NCI-H748 (cell line): ENCODE results near the gene BACH2.
"Not testable (repeated sequence)": the region's sequence is repeated elsewhere in the genome, so short reads cannot be mapped to it uniquely, and the experiment has no call there.

Experiments
- DNase-seq: peaks from one replicate; lab custom pipeline; 2025; ENCODE audit not compliant: unreplicated experiment; lab: John Stamatoyannopoulos, UW

The BACH2 gene

GRCh38 chr6:90076511-90077415 lies 219.9 kb downstream of the BACH2 start:
- DNase-seq = no peak

- no peak for DNase-seq
Measured at GRCh38 chr6:90074161-90074850, 222.3 kb downstream of the BACH2 start.

- no peak for DNase-seq
Measured at GRCh38 chr6:90072935-90073464, 223.6 kb downstream of the BACH2 start.

GRCh38 chr6:90072501-90072900 lies 224.1 kb downstream of the BACH2 start:
- DNase-seq = no peak

DNA sequence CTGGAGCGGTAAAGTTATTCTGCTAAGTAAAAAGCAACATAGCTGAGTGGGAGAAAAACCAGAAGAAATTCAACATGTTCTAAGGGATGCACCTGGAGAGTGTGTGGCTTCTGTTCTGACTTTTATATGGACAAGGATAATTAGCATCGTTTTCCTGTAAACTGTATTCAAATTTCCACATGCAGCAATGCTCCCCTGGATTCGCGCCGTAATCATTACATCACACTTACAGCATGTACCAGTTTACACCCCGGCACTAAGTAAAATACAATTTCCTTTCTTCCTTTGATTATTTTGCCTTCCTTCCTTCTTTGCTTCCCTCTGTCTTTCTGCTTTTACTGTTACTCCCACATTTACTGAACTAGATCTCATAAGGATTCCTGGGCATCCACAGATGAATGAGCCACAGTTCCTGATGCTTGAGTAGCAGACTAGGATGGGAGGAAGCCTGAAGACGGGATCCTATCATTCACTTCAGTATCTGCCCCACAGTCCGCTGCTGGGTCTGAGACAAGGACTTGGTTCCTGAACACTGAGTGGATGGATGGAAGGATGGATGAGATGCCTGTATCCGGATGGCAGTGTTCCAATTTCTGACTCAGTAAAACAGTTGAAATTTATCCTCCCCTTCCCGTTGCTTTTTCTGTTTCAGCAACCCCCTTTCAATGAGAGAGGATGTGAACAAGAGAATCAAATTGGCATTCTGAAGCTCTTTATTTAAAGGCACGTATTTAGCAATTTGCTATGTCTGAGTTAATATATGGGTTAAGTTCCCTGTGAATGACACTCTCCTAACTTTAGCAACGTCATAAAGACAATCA lies 227.7 kb downstream of the BACH2 start:
- DNase-seq = no peak

DNA sequence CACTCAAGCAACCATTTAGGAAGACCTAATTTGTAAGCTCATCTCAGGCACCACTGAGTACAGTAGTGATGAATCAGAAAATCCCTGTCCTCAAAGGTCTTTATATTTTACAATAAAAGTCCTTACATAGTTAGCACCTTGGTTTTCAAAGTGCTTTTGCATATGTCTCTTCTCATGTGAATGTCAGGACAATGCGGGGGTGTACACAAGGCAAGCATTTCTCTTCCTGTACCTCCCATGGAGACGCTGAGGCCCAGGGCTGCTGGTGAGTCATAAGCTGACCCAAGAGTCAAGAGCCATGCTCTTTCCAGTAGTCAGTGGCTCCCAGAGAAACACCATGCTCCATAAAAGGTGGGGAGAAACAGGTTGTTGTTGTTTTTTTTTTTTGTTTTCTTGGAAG lies 228.4 kb downstream of the BACH2 start:
- no peak for DNase-seq

DNA sequence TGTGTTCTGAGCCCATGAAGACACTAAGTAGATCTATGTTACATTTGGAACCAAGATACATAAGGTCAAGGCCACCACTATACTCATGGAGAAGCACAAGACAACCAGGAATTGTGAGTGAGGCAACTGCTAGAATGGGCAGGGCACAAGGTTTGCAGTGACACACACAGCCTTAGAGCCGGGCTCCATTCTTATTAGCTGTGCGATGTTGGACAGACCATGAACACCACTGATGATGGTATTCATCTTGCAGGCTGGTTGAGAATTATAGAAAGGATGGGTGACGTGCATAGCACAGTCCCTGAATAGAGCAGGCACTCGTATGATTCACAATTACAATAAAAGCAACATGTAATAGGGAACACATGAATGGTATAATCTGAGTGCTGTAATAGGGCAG lies 229.9 kb downstream of the BACH2 start:
- no peak for DNase-seq

DNA sequence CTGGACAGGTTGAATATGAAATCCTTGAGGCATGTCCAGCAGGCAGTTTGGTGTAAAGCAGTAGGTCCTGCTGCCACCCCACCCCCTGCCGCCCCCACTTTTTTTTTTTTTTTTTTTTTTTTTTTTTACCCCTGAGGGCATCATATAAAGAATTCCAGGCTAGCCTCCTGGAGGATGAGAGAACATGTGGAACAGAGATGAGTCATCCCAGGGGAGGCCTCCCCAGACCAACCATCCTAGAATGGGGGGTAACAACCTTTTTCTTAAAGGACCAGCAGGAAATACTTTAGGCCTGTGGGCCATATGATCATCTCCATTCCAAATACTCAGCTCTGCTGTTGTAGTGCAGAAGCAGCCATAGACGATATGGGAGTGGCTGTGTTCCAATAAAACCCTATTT lies 231.5 kb downstream of the BACH2 start:
- DNase-seq = no peak

DNA sequence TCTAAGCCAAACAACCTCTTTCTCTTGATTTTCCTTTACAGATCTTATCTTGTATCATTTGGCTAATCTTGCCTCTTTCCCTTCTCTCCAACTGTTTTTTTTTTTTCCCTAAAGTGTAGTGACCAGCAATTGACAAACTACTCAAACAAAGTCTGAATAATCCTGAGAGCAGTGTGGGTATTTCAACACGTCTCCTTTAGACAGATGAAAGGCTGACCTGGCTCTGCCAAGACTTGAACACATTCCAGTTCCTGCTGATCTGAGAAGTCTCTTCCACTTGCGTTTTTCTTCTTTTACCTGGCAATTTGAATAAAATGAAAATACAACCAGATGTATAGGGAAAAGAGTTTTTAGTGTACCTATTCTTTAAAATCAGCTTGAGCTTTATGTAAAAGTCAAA lies 234.0 kb downstream of the BACH2 start:
- DNase-seq = no peak

GRCh38 chr6:90062051-90062450 lies 234.6 kb downstream of the BACH2 start:
- DNase-seq = no peak

- DNase-seq = not testable (repeated sequence)
Measured at GRCh38 chr6:90059178-90059577, 237.5 kb downstream of the BACH2 start.

DNA sequence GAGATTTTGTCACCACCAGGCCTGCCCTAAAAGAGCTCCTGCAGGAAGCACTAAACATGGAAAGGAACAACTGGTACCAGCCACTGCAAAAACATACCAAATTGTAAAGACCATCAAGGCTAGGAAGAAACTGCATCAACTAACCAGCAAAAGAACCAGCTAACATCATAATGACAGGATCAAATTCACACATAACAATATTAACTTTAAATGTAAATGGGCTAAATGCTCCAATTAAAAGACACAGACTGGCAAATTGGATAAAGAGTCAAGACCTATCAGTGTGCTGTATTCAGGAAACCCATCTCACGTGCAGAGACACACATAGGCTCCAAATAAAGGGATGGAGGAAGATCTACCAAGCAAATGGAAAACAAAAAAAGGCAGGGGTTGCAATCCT lies 240.7 kb downstream of the BACH2 start:
- DNase-seq = not testable (repeated sequence)

GRCh38 chr6:90054193-90054592 lies 242.4 kb downstream of the BACH2 start:
- DNase-seq = peak; percentile 5

DNA sequence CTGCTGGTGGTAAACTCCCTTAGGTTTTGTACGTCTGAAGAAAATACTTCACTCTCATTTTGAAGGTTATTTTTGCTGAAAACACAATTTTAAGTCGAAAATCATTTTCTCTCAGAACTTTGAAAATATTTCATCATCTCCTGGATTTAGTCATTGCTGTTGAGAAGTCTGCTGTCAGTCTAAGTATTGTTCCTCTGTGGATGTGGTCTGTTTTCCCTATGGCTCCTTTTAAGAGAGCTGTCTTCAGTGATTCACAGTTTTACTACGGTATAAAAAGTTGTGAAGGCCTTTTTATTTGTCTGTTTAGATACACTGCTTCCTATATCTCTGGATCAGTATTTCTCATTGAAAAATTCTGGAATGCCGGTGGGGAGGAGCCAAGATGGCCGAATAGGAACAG lies 243.0 kb downstream of the BACH2 start:
- no peak for DNase-seq

GRCh38 chr6:90049295-90049694 lies 247.3 kb downstream of the BACH2 start:
- no peak for DNase-seq

- DNase-seq = no peak
Measured at GRCh38 chr6:90048206-90048967, 248.3 kb downstream of the BACH2 start.

DNA sequence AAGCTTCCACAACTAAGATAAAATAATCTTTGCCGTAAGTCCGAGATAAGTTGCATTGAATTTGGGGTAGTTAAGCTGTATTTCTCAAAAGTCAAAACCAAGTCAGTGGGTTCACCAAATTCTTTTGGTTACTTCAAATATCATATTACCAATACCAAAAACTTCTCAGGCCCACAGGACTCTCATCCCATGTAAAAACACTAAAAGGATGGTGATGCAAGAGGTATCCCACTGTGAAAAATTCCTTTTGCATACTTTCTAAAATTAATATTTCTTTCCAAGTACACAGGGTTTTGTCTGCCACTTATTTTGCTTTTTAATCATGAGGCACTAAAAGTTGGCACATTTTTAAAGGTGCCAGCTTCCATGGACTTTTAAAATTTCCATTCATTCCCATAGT lies 251.1 kb downstream of the BACH2 start:
- DNase-seq = no peak

GRCh38 chr6:90044833-90045381 lies 251.7 kb downstream of the BACH2 start:
- no peak for DNase-seq

- no peak for DNase-seq
Measured at GRCh38 chr6:90044182-90044832, 252.3 kb downstream of the BACH2 start.

DNA sequence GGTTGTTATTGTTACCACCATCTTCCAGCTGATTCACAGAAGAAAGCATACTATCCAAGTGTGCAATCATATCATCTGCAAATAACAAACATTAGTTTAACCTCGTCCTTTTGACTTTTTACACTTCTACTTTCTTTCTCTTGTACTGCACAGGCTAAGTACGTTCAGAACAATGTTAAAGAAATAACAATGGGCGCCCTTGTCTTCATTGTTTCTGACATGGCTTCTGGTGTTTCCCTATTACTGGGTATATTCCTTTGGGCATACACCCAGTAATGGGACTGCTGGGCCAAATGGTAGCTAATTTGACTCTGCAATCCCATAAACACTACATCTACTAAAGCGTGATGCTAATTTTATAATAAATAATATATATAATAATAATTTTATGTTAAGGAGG lies 255.7 kb downstream of the BACH2 start:
- DNase-seq = no peak
